GM23248 (cell line): ENCODE data around the gene TRHDE. TPM values are rescaled to one million over a fixed set of nuclear protein-coding genes. Genes with fewer than 3 reads are reported as not detected.

Experiments
- DNase-seq: peaks from one replicate; pipeline ENCODE4 v3.0.0-alpha.2; 2015
- H2AFZ ChIP-seq: fragments of 200-600 bp; sonication (generic); 2 replicates; pipeline ENCODE4 v1.6.1; 2016; ENCODE audit warnings: antibody characterized with exemption
- H3F3A ChIP-seq: fragments of 200-600 bp; sonication (generic); 2 replicates; pipeline ENCODE4 v1.6.1; 2016; ENCODE audit warnings: mild to moderate bottlenecking, antibody characterized with exemption, mixed run types; ENCODE audit not compliant: insufficient read depth
- H3K27ac ChIP-seq: fragments of 200-600 bp; sonication (generic); 2 replicates; pipeline ENCODE4 v1.5.1; 2016; ENCODE audit warnings: mild to moderate bottlenecking
- H3K27me3 ChIP-seq: fragments of 200-600 bp; sonication (generic); replicated peaks from 2 replicates; pipeline ENCODE4 v1.6.1; 2016; ENCODE audit warnings: mild to moderate bottlenecking; ENCODE audit not compliant: insufficient read depth
- H3K36me3 ChIP-seq: fragments of 200-600 bp; sonication (generic); 2 replicates; pipeline ENCODE4 v1.6.1; 2016; ENCODE audit warnings: low read depth, mild to moderate bottlenecking
- H3K4me1 ChIP-seq: fragments of 200-600 bp; sonication (generic); 2 replicates; pipeline ENCODE4 v1.6.1; 2016; ENCODE audit warnings: mild to moderate bottlenecking; ENCODE audit not compliant: insufficient read depth
- H3K4me2 ChIP-seq: fragments of 200-600 bp; sonication (generic); one replicate; pipeline ENCODE4 v1.6.1; 2016; ENCODE audit warnings: mild to moderate bottlenecking; ENCODE audit not compliant: unreplicated experiment
- H3K4me3 ChIP-seq: fragments of 200-600 bp; sonication (generic); 2 replicates; pipeline ENCODE4 v1.5.1; 2016; ENCODE audit warnings: mild to moderate bottlenecking
- H3K79me2 ChIP-seq: fragments of 200-600 bp; sonication (generic); 2 replicates; pipeline ENCODE4 v1.6.1; 2016; ENCODE audit warnings: mild to moderate bottlenecking; ENCODE audit not compliant: insufficient read depth
- H3K9ac ChIP-seq: fragments of 200-600 bp; sonication (generic); 2 replicates; pipeline ENCODE4 v1.6.1; 2016; ENCODE audit warnings: mild to moderate bottlenecking
- H3K9me2 ChIP-seq: fragments of 200-600 bp; sonication (generic); 2 replicates; pipeline ENCODE4 v1.6.1; 2016; ENCODE audit warnings: mixed run types, mild to moderate bottlenecking, moderate library complexity; ENCODE audit not compliant: insufficient read depth
- H3K9me3 ChIP-seq: fragments of 200-600 bp; sonication (generic); one replicate; pipeline ENCODE4 v1.6.1; 2017; ENCODE audit warnings: low read depth
- H4K20me1 ChIP-seq: fragments of 200-600 bp; sonication (generic); 2 replicates; pipeline ENCODE4 v1.6.0; 2016; ENCODE audit not compliant: insufficient read depth
- EZH2 ChIP-seq: fragments of 200-600 bp; sonication (generic); IDR thresholded peaks from 2 replicates; pipeline ENCODE4 v1.6.1; 2018; ENCODE audit warnings: antibody characterized with exemption, mild to moderate bottlenecking; ENCODE audit not compliant: insufficient read depth, poor library complexity, severe bottlenecking
- EZH2phosphoT487 ChIP-seq: fragments of 200-600 bp; sonication (generic); IDR thresholded peaks from 2 replicates; pipeline ENCODE4 v1.6.1; 2018; ENCODE audit warnings: antibody characterized with exemption, moderate library complexity, mild to moderate bottlenecking, low read depth; ENCODE audit not compliant: insufficient read depth
- WGBS, 2 experiments: methylation state at CpG; one replicate each; pipeline ENCODE4 v1.1.6; 2015 to 2017; ENCODE audit warnings: low lambda C conversion rate in 2 of 2, low coverage in 1 of 2; ENCODE audit errors: missing lambda C conversion rate in 2 of 2; 5-methylcytosine and 5-hydroxymethylcytosine counted together
- in situ Hi-C: fragments of 300-500 bp; cut with MboI; formaldehyde crosslinking; loops from 2 replicates; pipeline ENCODE4 v1.15.0; 2020
- polyA plus RNA-seq: library from polyadenylated mRNA; unstranded; fragments of >200 nt; fragmentation: Nextera tagmentation; extraction: Ambion mirVana; gene quantifications from 2 replicates; pipeline ENCODE4 v1.2.1, GENCODE V29; 2016
- total RNA-seq: library from RNA; depleted of rRNA; stranded (reverse); fragments of >200 nt; shearing (Covaris generic); gene quantifications from 2 replicates; pipeline ENCODE4 v1.2.3, GENCODE V29; 2014

TRHDE gene
- total and polyA plus RNA-seq, 2 experiments from 2014 or later = 1.4 to 2.8 TPM

- TF ChIP-seq EZH2 = no peak
- no peak for TF ChIP-seq EZH2phosphoT487
- Histone ChIP-seq H3K4me1 (no peaks in the 10 kb centered on the region), H3K9me2 (no peaks in the 10 kb centered on the region), H3K9me3 (no peaks in the 10 kb centered on the region), H3K27me3 (no peaks in the 10 kb centered on the region), H3K4me2 (no peak overlapping the region), H3K9ac (no peak overlapping the region), H3K79me2 (no peaks in the 10 kb centered on the region), H3K4me3 (no peak overlapping the region), H3K27ac (no peak overlapping the region), H2AFZ (no peak overlapping the region), H4K20me1 (no peaks in the 10 kb centered on the region), H3F3A (no peaks in the 10 kb centered on the region), H3K36me3 (no peaks in the 10 kb centered on the region)
- in situ Hi-C loops = no loop called here
- 30 to 37% methylated on average over 3 of the region's 3 CpGs for WGBS, 2 experiments
- DNase-seq = no peak
Observed at GRCh38 chr12:72368719-72369422, 96.7 kb downstream of the TRHDE start.

GRCh38 chr12:72369423-72369959 lies 97.3 kb downstream of the TRHDE start:
- no peaks in the 10 kb centered on the region for H3K9me3 ChIP-seq
- TF ChIP-seq EZH2phosphoT487 = no peak
- TF ChIP-seq EZH2 = no peak
- no peak overlapping the region for H2AFZ ChIP-seq

GRCh38 chr12:72380441-72380840 lies 108.3 kb downstream of the TRHDE start:
- Histone ChIP-seq H3K27me3 (no peaks in the 10 kb centered on the region), H3K36me3 (no peaks in the 10 kb centered on the region), H3K9ac (no peak overlapping the region), H4K20me1 (no peaks in the 10 kb centered on the region), H3K4me1 (no peaks in the 10 kb centered on the region), H3F3A (no peaks in the 10 kb centered on the region), H3K4me2 (no peak overlapping the region), H3K27ac (no peak overlapping the region), H2AFZ (no peak overlapping the region), H3K79me2 (no peaks in the 10 kb centered on the region), H3K4me3 (no peak overlapping the region), H3K9me3 (peaks cover 3% of the 10 kb centered on the region), H3K9me2 (no peaks in the 10 kb centered on the region)
- DNase-seq = no peak
- in situ Hi-C loops = no loop called here
- no peak for TF ChIP-seq EZH2
- no peak for TF ChIP-seq EZH2phosphoT487
- 49 to 54% methylated on average over 2 of the region's 2 CpGs for WGBS, 2 experiments

More at GRCh38 chr12:72369423-72369959, 97.3 kb downstream of the TRHDE start:
- no peak overlapping the region for H3K27ac ChIP-seq
- H3K4me1 ChIP-seq = no peaks in the 10 kb centered on the region
- no peaks in the 10 kb centered on the region for H3K36me3 ChIP-seq
- in situ Hi-C loops = no loop called here
- no peaks in the 10 kb centered on the region for H3K9me2 ChIP-seq
- no peaks in the 10 kb centered on the region for H3K27me3 ChIP-seq
- H3K9ac ChIP-seq = no peak overlapping the region
- H3F3A ChIP-seq = no peaks in the 10 kb centered on the region
- no peak for DNase-seq
- no peak overlapping the region for H3K4me3 ChIP-seq
- H4K20me1 ChIP-seq = no peaks in the 10 kb centered on the region
- 12 to 16% methylated on average over 4 of the region's 4 CpGs for WGBS, 2 experiments
- H3K4me2 ChIP-seq = no peak overlapping the region
- no peaks in the 10 kb centered on the region for H3K79me2 ChIP-seq

DNA sequence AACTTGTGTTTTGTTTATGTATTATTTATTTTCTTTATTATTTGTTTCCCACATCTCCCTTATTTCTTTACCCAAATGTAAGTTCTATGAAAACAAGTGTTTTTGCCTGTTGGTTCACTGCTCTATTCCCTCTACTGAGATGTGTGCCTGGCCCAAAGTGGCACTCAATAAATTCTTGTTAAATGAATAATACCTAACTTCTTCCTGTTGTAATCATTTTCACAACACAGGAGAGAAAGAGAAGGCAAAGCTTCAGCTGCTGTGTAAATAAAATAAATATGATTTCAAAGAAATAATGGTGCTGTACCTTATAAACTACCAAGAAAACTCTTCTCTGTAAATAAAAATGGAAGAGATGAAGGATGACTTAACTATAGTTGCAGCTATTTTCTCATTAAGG lies 116.2 kb downstream of the TRHDE start:
- no peak overlapping the region for H3K27ac ChIP-seq
- no peaks in the 10 kb centered on the region for H3K79me2 ChIP-seq

More for the DNA sequence above, 116.2 kb downstream of the TRHDE start:
- Histone ChIP-seq H3K36me3 (no peaks in the 10 kb centered on the region), H3K9me2 (no peaks in the 10 kb centered on the region), H4K20me1 (no peaks in the 10 kb centered on the region), H3K4me1 (no peaks in the 10 kb centered on the region), H2AFZ (no peak overlapping the region), H3K9me3 (no peaks in the 10 kb centered on the region), H3K27me3 (no peaks in the 10 kb centered on the region), H3K9ac (no peak overlapping the region), H3F3A (no peaks in the 10 kb centered on the region), H3K4me3 (no peak overlapping the region), H3K4me2 (no peak overlapping the region)
- in situ Hi-C loops = no loop called here
- TF ChIP-seq EZH2 = no peak
- TF ChIP-seq EZH2phosphoT487 = no peak
- DNase-seq = no peak
